HG02885 (cell line): Measurements from ENCODE around the gene PAX8.

ENCODE experiments used
- ATAC-seq: cut with Tn5 transposase; IDR thresholded peaks from one replicate; pipeline ENCODE4 v1.9.1; 2021; ENCODE audit warnings: mild to moderate bottlenecking; ENCODE audit not compliant: unreplicated experiment, poor library complexity

PAX8 gene

GRCh38 chr2:113225263-113226259 lies 53.2 kb downstream of the PAX8 start:
- ATAC-seq = no peak

GRCh38 chr2:113224647-113225236 lies 54.0 kb downstream of the PAX8 start:
- ATAC-seq = no peak

GRCh38 chr2:113223813-113224212 lies 54.9 kb downstream of the PAX8 start:
- ATAC-seq = no peak

- ATAC-seq = no peak
These were observed 56.9 kb downstream of the PAX8 start for GRCh38 chr2:113221846-113222245.

- ATAC-seq = no peak
These were observed 57.6 kb downstream of the PAX8 start for GRCh38 chr2:113220970-113221708.

- ATAC-seq = no peak
These were observed 58.7 kb downstream of the PAX8 start for GRCh38 chr2:113219889-113220641.

- ATAC-seq = no peak
These were observed 59.2 kb downstream of the PAX8 start for GRCh38 chr2:113219525-113219888.

- ATAC-seq = no peak
These were observed 59.7 kb downstream of the PAX8 start for GRCh38 chr2:113219092-113219441.

- no peak for ATAC-seq
These were observed 60.2 kb downstream of the PAX8 start for GRCh38 chr2:113218283-113219091.

- no peak for ATAC-seq
These were observed 61.1 kb downstream of the PAX8 start for GRCh38 chr2:113217455-113218282.

GRCh38 chr2:113216891-113217454 lies 61.7 kb downstream of the PAX8 start:
- no peak for ATAC-seq

GRCh38 chr2:113216321-113216720 lies 62.4 kb downstream of the PAX8 start:
- no peak for ATAC-seq

- no peak for ATAC-seq
These were observed 63.7 kb downstream of the PAX8 start for GRCh38 chr2:113215056-113215455.

GRCh38 chr2:113214141-113214540 lies 64.6 kb downstream of the PAX8 start:
- no peak for ATAC-seq

- ATAC-seq = no peak
These were observed 65.4 kb downstream of the PAX8 start for GRCh38 chr2:113213061-113213930.

- ATAC-seq = no peak
These were observed 66.3 kb downstream of the PAX8 start for GRCh38 chr2:113212245-113213060.
